ENCODE data around the gene NUP210L. TPM values are rescaled to one million over a fixed set of nuclear protein-coding genes. Genes with fewer than 3 reads are reported as not detected.

NUP210L gene
- total and polyA plus RNA-seq, 2 of the 13 experiments (the other 11 are each of a cell fraction or from before 2014, with no cell fraction given), result not detected

DNA sequence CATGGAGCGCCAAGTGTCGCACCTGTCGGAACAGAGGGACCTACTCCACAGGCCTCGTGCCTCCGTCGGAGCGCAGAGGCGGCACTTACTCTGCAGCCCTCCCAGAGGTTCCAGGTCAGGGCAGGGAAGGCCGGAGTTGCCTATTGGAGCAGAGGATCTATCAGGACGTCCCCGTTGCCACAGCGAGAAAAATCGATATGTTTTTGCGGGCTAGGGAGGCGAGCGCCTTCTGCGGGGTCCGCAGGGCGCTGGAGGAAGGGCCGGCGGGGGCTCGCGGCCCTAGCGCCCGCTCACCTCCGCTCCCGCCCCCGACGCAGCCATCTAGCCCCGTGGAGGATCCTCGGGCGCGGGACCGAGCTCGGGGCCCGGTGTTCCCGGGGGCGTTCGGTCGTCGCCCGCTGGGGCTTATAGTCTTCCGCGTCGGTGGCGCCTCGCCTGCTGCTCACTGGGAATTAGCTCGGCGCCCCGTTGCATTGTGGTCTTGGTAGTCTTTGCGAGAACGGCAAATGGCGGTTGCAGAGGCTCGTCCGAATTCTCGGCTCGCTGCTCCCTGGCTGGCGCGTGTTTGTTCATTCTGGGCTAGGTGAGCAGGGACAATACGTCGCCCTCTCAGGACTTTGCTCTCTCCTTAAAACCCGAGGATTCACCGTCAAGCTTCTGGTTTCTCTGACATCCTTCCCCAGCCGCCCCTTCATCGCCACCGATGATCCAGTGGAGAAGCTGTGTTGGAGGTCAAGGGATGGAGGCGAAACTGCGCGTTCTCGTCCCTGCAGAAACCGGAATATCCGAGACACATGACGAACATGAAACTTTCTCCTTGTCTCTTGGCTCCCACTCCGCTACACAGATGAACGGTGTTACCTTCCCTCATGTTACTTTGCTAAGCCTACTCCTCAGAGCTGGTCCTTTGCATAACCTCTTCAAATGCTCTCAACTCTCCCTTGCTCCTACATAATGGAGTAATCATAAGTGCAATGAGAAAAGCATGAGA is 177.3 kb downstream of the NUP210L start, which contains the start of gene JTB (continued):
- TF ChIP-seq, protein P1, sequence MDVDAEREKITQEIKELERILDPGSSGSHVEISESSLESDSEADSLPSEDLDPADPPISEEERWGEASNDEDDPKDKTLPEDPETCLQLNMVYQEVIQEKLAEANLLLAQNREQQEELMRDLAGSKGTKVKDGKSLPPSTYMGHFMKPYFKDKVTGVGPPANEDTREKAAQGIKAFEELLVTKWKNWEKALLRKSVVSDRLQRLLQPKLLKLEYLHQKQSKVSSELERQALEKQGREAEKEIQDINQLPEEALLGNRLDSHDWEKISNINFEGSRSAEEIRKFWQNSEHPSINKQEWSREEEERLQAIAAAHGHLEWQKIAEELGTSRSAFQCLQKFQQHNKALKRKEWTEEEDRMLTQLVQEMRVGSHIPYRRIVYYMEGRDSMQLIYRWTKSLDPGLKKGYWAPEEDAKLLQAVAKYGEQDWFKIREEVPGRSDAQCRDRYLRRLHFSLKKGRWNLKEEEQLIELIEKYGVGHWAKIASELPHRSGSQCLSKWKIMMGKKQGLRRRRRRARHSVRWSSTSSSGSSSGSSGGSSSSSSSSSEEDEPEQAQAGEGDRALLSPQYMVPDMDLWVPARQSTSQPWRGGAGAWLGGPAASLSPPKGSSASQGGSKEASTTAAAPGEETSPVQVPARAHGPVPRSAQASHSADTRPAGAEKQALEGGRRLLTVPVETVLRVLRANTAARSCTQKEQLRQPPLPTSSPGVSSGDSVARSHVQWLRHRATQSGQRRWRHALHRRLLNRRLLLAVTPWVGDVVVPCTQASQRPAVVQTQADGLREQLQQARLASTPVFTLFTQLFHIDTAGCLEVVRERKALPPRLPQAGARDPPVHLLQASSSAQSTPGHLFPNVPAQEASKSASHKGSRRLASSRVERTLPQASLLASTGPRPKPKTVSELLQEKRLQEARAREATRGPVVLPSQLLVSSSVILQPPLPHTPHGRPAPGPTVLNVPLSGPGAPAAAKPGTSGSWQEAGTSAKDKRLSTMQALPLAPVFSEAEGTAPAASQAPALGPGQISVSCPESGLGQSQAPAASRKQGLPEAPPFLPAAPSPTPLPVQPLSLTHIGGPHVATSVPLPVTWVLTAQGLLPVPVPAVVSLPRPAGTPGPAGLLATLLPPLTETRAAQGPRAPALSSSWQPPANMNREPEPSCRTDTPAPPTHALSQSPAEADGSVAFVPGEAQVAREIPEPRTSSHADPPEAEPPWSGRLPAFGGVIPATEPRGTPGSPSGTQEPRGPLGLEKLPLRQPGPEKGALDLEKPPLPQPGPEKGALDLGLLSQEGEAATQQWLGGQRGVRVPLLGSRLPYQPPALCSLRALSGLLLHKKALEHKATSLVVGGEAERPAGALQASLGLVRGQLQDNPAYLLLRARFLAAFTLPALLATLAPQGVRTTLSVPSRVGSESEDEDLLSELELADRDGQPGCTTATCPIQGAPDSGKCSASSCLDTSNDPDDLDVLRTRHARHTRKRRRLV (CRISPR knock-in tag; IDR thresholded peaks at IDR 0.05), result 0 out of 2 replicates have a peak, but pooled peaks have one; percentile 33
- TF ChIP-seq PHF8 (CRISPR knock-in tag; IDR thresholded peaks at IDR 0.05) (peak; percentile 85), ZSCAN31 (CRISPR knock-in tag; IDR thresholded peaks at IDR 0.05; ENCODE audit: low read depth) (0 out of 2 replicates have a peak, but pooled peaks have one; percentile 35), ZNF841 (CRISPR knock-in tag; IDR thresholded peaks at IDR 0.05; ENCODE audit: borderline replicate concordance) (no peak), ETV5 (CRISPR knock-in tag; IDR thresholded peaks at IDR 0.05; ENCODE audit: borderline replicate concordance) (peak; percentile 38; the same call in 1 of the 2 replicates), ZNF350 (CRISPR knock-in tag; IDR thresholded peaks at IDR 0.05; ENCODE audit: borderline replicate concordance, low read depth) (peak; percentile 67), CSRNP2 (CRISPR knock-in tag; conservative IDR thresholded peaks at IDR 0.05; ENCODE audit: low read depth) (no peak), KDM6A (CRISPR knock-in tag; IDR thresholded peaks at IDR 0.05; ENCODE audit: low read depth) (no peak), XBP1 (CRISPR knock-in tag; IDR thresholded peaks at IDR 0.05) (no peak)
- TF ChIP-seq, protein P2, sequence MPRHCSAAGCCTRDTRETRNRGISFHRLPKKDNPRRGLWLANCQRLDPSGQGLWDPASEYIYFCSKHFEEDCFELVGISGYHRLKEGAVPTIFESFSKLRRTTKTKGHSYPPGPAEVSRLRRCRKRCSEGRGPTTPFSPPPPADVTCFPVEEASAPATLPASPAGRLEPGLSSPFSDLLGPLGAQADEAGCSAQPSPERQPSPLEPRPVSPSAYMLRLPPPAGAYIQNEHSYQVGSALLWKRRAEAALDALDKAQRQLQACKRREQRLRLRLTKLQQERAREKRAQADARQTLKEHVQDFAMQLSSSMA (CRISPR knock-in tag; IDR thresholded peaks at IDR 0.05), result peak; percentile 80; the same call in 1 of the 2 replicates
- TF ChIP-seq, protein P3, sequence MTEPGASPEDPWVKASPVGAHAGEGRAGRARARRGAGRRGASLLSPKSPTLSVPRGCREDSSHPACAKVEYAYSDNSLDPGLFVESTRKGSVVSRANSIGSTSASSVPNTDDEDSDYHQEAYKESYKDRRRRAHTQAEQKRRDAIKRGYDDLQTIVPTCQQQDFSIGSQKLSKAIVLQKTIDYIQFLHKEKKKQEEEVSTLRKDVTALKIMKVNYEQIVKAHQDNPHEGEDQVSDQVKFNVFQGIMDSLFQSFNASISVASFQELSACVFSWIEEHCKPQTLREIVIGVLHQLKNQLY (CRISPR knock-in tag; IDR thresholded peaks at IDR 0.05), result no peak
- TF ChIP-seq, protein P4, sequence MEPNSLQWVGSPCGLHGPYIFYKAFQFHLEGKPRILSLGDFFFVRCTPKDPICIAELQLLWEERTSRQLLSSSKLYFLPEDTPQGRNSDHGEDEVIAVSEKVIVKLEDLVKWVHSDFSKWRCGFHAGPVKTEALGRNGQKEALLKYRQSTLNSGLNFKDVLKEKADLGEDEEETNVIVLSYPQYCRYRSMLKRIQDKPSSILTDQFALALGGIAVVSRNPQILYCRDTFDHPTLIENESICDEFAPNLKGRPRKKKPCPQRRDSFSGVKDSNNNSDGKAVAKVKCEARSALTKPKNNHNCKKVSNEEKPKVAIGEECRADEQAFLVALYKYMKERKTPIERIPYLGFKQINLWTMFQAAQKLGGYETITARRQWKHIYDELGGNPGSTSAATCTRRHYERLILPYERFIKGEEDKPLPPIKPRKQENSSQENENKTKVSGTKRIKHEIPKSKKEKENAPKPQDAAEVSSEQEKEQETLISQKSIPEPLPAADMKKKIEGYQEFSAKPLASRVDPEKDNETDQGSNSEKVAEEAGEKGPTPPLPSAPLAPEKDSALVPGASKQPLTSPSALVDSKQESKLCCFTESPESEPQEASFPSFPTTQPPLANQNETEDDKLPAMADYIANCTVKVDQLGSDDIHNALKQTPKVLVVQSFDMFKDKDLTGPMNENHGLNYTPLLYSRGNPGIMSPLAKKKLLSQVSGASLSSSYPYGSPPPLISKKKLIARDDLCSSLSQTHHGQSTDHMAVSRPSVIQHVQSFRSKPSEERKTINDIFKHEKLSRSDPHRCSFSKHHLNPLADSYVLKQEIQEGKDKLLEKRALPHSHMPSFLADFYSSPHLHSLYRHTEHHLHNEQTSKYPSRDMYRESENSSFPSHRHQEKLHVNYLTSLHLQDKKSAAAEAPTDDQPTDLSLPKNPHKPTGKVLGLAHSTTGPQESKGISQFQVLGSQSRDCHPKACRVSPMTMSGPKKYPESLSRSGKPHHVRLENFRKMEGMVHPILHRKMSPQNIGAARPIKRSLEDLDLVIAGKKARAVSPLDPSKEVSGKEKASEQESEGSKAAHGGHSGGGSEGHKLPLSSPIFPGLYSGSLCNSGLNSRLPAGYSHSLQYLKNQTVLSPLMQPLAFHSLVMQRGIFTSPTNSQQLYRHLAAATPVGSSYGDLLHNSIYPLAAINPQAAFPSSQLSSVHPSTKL (CRISPR knock-in tag; IDR thresholded peaks at IDR 0.05), result peak; percentile 74

Measured in HepG2 (cell line).